Fibroblast of lung (primary cell): ENCODE results near the gene PLLP. TPM values are rescaled to one million over a fixed set of nuclear protein-coding genes. Genes with fewer than 3 reads are reported as not detected.

Source experiments
- DNase-seq, 2 donors: peaks; one replicate each; pipeline versions ENCODE4 v3.0.0 to v3.0.0-alpha.2; 2010; ENCODE audit warnings: low read depth in 2 of 2
- H2AFZ ChIP-seq: 2 replicates; pipeline ENCODE4 v1.5.1; 2012; ENCODE audit warnings: low read length, control low read depth, inconsistent platforms
- H3K27ac ChIP-seq: 2 replicates; pipeline ENCODE4 v1.5.1; 2011; ENCODE audit warnings: low read length, control low read depth; ENCODE audit not compliant: insufficient read depth
- H3K27me3 ChIP-seq: 2 replicates; pipeline ENCODE4 v1.5.1; 2011; ENCODE audit warnings: mild to moderate bottlenecking, low read length; ENCODE audit not compliant: control insufficient read depth, insufficient read depth
- H3K36me3 ChIP-seq: 2 replicates; pipeline ENCODE4 v1.5.1; 2011; ENCODE audit warnings: low read length; ENCODE audit not compliant: control insufficient read depth, insufficient read depth
- H3K4me1 ChIP-seq: 2 replicates; pipeline ENCODE4 v1.5.1; 2011; ENCODE audit warnings: low read length; ENCODE audit not compliant: control insufficient read depth, insufficient read depth; ENCODE audit errors: extremely low read depth
- H3K4me2 ChIP-seq: 2 replicates; pipeline ENCODE4 v1.5.1; 2011; ENCODE audit warnings: low read length, control low read depth; ENCODE audit not compliant: insufficient read depth; ENCODE audit errors: extremely low read depth
- H3K4me3 ChIP-seq, 4 experiments: fragments of 200-600 bp in 1 of 4; sonication (generic) in 1 of 4; replicated peaks in 1 of 4; 2 replicates each; pipeline ENCODE4 v1.5.1; 2011 to 2016; ENCODE audit warnings: low read length in 4 of 4, low read depth in 3 of 4, mild to moderate bottlenecking in 3 of 4, control low read depth in 2 of 4, inconsistent platforms in 1 of 4, mixed read lengths in 1 of 4; ENCODE audit not compliant: insufficient read depth in 1 of 4; ENCODE audit errors: control extremely low read depth in 1 of 4
- H3K79me2 ChIP-seq: 2 replicates; pipeline ENCODE4 v1.5.1; 2012; ENCODE audit warnings: mild to moderate bottlenecking, low read length, inconsistent platforms; ENCODE audit not compliant: control insufficient read depth, insufficient read depth
- H3K9ac ChIP-seq: 2 replicates; pipeline ENCODE4 v1.5.1; 2011; ENCODE audit warnings: mild to moderate bottlenecking, low read length, control low read depth; ENCODE audit not compliant: insufficient read depth
- H3K9me3 ChIP-seq: 2 replicates; pipeline ENCODE4 v1.5.1; 2012; ENCODE audit warnings: low read depth, low read length; ENCODE audit not compliant: control insufficient read depth, insufficient read depth
- H4K20me1 ChIP-seq: 2 replicates; pipeline ENCODE4 v1.5.1; 2011; ENCODE audit warnings: low read length; ENCODE audit not compliant: control insufficient read depth, insufficient read depth; ENCODE audit errors: extremely low read depth
- CTCF ChIP-seq, 2 donors: IDR thresholded peaks in 1 of 2; conservative IDR thresholded peaks in 1 of 2; 1 replicate in 1 of 2; 2 replicates in 1 of 2; pipeline ENCODE4 v1.5.1; 2011 to 2012; ENCODE audit warnings: low read length in 2 of 2, control low read depth in 1 of 2, inconsistent platforms in 1 of 2, low read depth in 1 of 2, mild to moderate bottlenecking in 1 of 2
- EZH2 ChIP-seq: IDR thresholded peaks from 2 replicates; pipeline ENCODE4 v1.5.1; 2012; ENCODE audit warnings: low read length, control low read depth, mild to moderate bottlenecking; ENCODE audit errors: missing control alignments
- polyA plus RNA-seq, 2 donors: library from polyadenylated mRNA; depleted of rRNA in 1 of 2; stranded (reverse) in 1 of 2; unstranded in 1 of 2; fragments of >200 nt; gene quantifications; 2 replicates each; pipeline ENCODE4 v1.2.1, GENCODE V29; 2011 to 2012; ENCODE audit warnings: missing spikeins in 1 of 2
- total RNA-seq: library from RNA; depleted of rRNA; stranded (reverse); fragments of >200 nt; gene quantifications from 2 replicates; pipeline ENCODE4 v1.2.1, GENCODE V29; 2014

The PLLP gene
- total and polyA plus RNA-seq, 2 donors (not counting 1 experiment from before 2014, with no cell fraction given), result 0.05 TPM; not detected in 1

- Histone ChIP-seq H3K27ac (no peak overlapping the region), H3K79me2 (no peaks in the 10 kb centered on the region), H3K36me3 (no peaks in the 10 kb centered on the region), H3K4me2 (no peak overlapping the region), H3K4me1 (no peaks in the 10 kb centered on the region), H3K9me3 (no peaks in the 10 kb centered on the region), H3K4me3 (no peak overlapping the region), H4K20me1 (no peaks in the 10 kb centered on the region), H3K9ac (no peak overlapping the region), H2AFZ (no peak overlapping the region), H3K27me3 (peaks cover 23% of the 10 kb centered on the region)
- TF ChIP-seq CTCF (conservative IDR thresholded peaks at IDR 0.05 in 1 of 2, IDR thresholded peaks at IDR 0.05 in 1 of 2; ENCODE audit: low read depth in 1 of 2, low read length in 2 of 2) (no peak), EZH2 (peak; percentile 41)
- DNase-seq, result no peak
Measured at GRCh38 chr16:57282510-57283213, 1.8 kb downstream of the PLLP start.

GRCh38 chr16:57281791-57282190 lies 2.7 kb downstream of the PLLP start:
- TF ChIP-seq EZH2 (no peak), CTCF (conservative IDR thresholded peaks at IDR 0.05 in 1 of 2, IDR thresholded peaks at IDR 0.05 in 1 of 2; ENCODE audit: low read depth in 1 of 2, low read length in 2 of 2) (no peak)
- Histone ChIP-seq H3K27me3 (peaks cover 23% of the 10 kb centered on the region), H4K20me1 (no peaks in the 10 kb centered on the region), H3K36me3 (no peaks in the 10 kb centered on the region), H3K4me1 (no peaks in the 10 kb centered on the region), H3K9ac (no peak overlapping the region), H3K4me3 (no peak overlapping the region), H3K4me2 (no peak overlapping the region), H3K9me3 (no peaks in the 10 kb centered on the region), H3K79me2 (no peaks in the 10 kb centered on the region), H2AFZ (no peak overlapping the region), H3K27ac (no peak overlapping the region)
- DNase-seq, result no peak

- Histone ChIP-seq H4K20me1 (no peaks in the 10 kb centered on the region), H3K9me3 (no peaks in the 10 kb centered on the region), H3K4me3 (no peak overlapping the region), H3K27me3 (peaks cover 21% of the 10 kb centered on the region), H3K79me2 (no peaks in the 10 kb centered on the region), H3K36me3 (no peaks in the 10 kb centered on the region), H3K4me1 (no peaks in the 10 kb centered on the region), H3K4me2 (no peak overlapping the region), H3K27ac (no peak overlapping the region), H3K9ac (no peak overlapping the region), H2AFZ (no peak overlapping the region)
- no peak for TF ChIP-seq EZH2
- TF ChIP-seq CTCF (conservative IDR thresholded peaks at IDR 0.05 in 1 of 2, IDR thresholded peaks at IDR 0.05 in 1 of 2; ENCODE audit: low read depth in 1 of 2, low read length in 2 of 2), result no peak
- DNase-seq, result no peak
Measured at GRCh38 chr16:57279780-57280638, 4.5 kb downstream of the PLLP start.
